GM21515 (cell line): ENCODE measurements around the gene HAX1.

Experiments used
- ATAC-seq: cut with Tn5 transposase; IDR thresholded peaks from one replicate; pipeline ENCODE4 v1.9.1; 2021; ENCODE audit not compliant: unreplicated experiment

Gene HAX1

GRCh38 chr1:154324669-154325582 is 52.5 kb downstream of the HAX1 start, which contains the start of gene ATP8B2:
Gene ATP8B2, plus strand, starts transcription at chr1:154325525. Its CDS starts 2,617 bp downstream, at chr1:154328142.
- no peak for ATAC-seq
